Large intestine (tissue), 3 donors: ENCODE measurements around the gene LRRC32. TPM values are rescaled to one million over a fixed set of nuclear protein-coding genes. Genes with fewer than 3 reads are reported as not detected.
"Not testable (repeated sequence)": the region's sequence is repeated elsewhere in the genome, so short reads cannot be mapped to it uniquely, and the experiment has no call there.

ENCODE experiments used
- DNase-seq, 2 donors: peaks; one replicate each; pipeline versions ENCODE4 v3.0.0 to v3.0.0-alpha.2; 2013
- H3K27ac ChIP-seq: one replicate; pipeline ENCODE4 v1.5.1; 2013; ENCODE audit warnings: low read length
- H3K27me3 ChIP-seq: 2 replicates; pipeline ENCODE4 v1.6.1; 2013; ENCODE audit warnings: low read length; ENCODE audit not compliant: control insufficient read depth, insufficient read depth
- H3K36me3 ChIP-seq: 2 replicates; pipeline ENCODE4 v1.6.1; 2013; ENCODE audit warnings: low read length; ENCODE audit not compliant: control insufficient read depth, insufficient read depth
- H3K4me1 ChIP-seq: one replicate; pipeline ENCODE4 v1.6.1; 2013; ENCODE audit warnings: low read length; ENCODE audit not compliant: control insufficient read depth, insufficient read depth
- H3K4me3 ChIP-seq: one replicate; pipeline ENCODE4 v1.5.1; 2013; ENCODE audit warnings: low read length
- H3K9me3 ChIP-seq: one replicate; pipeline ENCODE4 v1.6.1; 2013; ENCODE audit warnings: mild to moderate bottlenecking, low read depth, low read length, moderate library complexity; ENCODE audit not compliant: control insufficient read depth
- WGBS: methylation state at CpG from one replicate; pipeline ENCODE4 v1.1.5; 2013; ENCODE audit warnings: low lambda C conversion rate; ENCODE audit not compliant: insufficient coverage; 5-methylcytosine and 5-hydroxymethylcytosine counted together
- polyA plus RNA-seq: library from polyadenylated mRNA; unstranded; fragments of 120-200 nt; gene quantifications from one replicate; pipeline ENCODE4 v1.2.1, GENCODE V29; 2013

Gene LRRC32
- polyA plus RNA-seq, 1 donor = 11.6 TPM

GRCh38 chr11:76610871-76611475 is 59.6 kb downstream of the LRRC32 start:
- no peak overlapping the region for H3K4me3 ChIP-seq
- H3K4me1 ChIP-seq = peaks cover 3% of the 10 kb centered on the region
- H3K27me3 ChIP-seq = no peaks in the 10 kb centered on the region
- WGBS = no CpG with 5 or more reads among the region's 8 CpGs
- no peak for DNase-seq
- H3K27ac ChIP-seq = no peak overlapping the region
- peaks cover 7% of the 10 kb centered on the region for H3K9me3 ChIP-seq
- H3K36me3 ChIP-seq = no peaks in the 10 kb centered on the region

DNA sequence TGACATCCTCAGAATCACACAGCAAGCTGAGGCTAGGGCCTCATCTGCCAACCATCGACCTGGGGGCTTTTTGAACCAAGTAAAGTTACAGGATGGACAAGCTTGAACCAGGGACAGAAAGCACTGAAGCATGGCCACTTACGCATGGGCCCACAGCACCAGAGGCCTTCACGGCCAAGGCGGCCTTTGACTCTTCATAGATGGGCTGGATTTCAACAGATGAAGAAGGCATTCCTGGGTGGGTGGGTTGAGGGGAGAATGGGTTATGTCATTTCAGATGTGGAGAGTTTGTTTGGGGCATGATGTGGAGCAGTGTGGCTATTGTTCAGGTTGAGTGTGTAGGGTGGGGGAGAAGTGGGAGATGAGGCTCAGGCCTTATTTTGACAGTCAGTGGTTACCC is 60.2 kb downstream of the LRRC32 start:
- peaks cover 8% of the 10 kb centered on the region for H3K4me1 ChIP-seq

DNA sequence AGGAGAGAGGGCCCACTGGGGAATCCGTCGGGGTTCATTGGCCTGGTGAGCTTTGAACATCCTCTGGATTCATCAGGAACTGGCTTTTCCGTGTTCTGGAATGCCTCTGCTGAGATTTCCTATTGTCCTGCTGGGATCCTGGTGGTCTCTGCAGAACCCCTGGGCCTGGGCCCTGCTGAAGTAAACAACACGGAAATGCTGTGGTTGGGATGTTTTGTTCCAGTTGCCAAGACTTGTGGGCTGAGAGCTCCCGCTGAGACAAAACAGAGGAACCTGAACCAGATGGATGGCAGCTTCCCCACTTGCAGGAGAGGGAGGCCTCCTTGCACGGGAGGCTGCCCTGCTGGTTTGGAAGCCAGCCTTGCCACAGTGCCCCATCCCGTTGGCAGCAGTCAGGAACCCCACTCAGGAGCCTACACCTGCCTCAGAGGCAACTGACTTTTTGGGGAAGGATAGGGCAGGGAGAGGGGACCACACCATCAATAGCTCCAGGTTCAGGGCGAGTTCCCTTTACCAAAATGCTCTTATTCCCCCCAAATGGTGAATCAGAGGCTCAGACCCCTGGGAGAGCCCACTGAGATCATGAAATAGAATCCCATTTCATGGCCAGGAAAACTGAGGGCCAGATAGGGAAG is 60.7 kb downstream of the LRRC32 start:
- peaks cover 13% of the 10 kb centered on the region for H3K4me1 ChIP-seq
- H3K4me3 ChIP-seq = no peak overlapping the region
- H3K9me3 ChIP-seq = peaks cover 12% of the 10 kb centered on the region
- no peak overlapping the region for H3K27ac ChIP-seq
- no peak for DNase-seq
- no peaks in the 10 kb centered on the region for H3K27me3 ChIP-seq
- no CpG with 5 or more reads among the region's 8 CpGs for WGBS
- no peaks in the 10 kb centered on the region for H3K36me3 ChIP-seq

More for the DNA sequence above, 60.2 kb downstream of the LRRC32 start:
- no peaks in the 10 kb centered on the region for H3K36me3 ChIP-seq
- no peak overlapping the region for H3K4me3 ChIP-seq
- no peaks in the 10 kb centered on the region for H3K27me3 ChIP-seq
- H3K27ac ChIP-seq = no peak overlapping the region
- peaks cover 12% of the 10 kb centered on the region for H3K9me3 ChIP-seq
- WGBS = no CpG with 5 or more reads among the region's 4 CpGs
- DNase-seq = no peak

GRCh38 chr11:76608879-76609460 is 61.6 kb downstream of the LRRC32 start:
- WGBS = no CpG with 5 or more reads among the region's 27 CpGs
- H3K4me3 ChIP-seq, H3K27ac ChIP-seq, H3K36me3 ChIP-seq, H3K27me3 ChIP-seq, DNase-seq: not testable (repeated sequence)
- peaks cover 12% of the 10 kb centered on the region for H3K9me3 ChIP-seq
- peaks cover 17% of the 10 kb centered on the region for H3K4me1 ChIP-seq

- peaks cover 17% of the 10 kb centered on the region for H3K4me1 ChIP-seq
- H3K36me3 ChIP-seq, H3K27ac ChIP-seq, DNase-seq, H3K4me3 ChIP-seq, H3K27me3 ChIP-seq: not testable (repeated sequence)
- WGBS = no CpG with 5 or more reads among the region's 11 CpGs
- peaks cover 12% of the 10 kb centered on the region for H3K9me3 ChIP-seq
These were observed 62.3 kb downstream of the LRRC32 start for GRCh38 chr11:76608228-76608627.

Other genes with a start within 250 kb of the LRRC32 start
- 16.3 TPM for gene EMSY, start 225.7 kb downstream of the LRRC32 start, polyA plus RNA-seq
- gene TSKU, start 112.6 kb upstream of the LRRC32 start, polyA plus RNA-seq = 26.6 TPM
- gene ACER3, start 190.2 kb upstream of the LRRC32 start, polyA plus RNA-seq = 9.4 TPM